ENCODE measurements around the gene ADM2.

ADM2 gene

DNA sequence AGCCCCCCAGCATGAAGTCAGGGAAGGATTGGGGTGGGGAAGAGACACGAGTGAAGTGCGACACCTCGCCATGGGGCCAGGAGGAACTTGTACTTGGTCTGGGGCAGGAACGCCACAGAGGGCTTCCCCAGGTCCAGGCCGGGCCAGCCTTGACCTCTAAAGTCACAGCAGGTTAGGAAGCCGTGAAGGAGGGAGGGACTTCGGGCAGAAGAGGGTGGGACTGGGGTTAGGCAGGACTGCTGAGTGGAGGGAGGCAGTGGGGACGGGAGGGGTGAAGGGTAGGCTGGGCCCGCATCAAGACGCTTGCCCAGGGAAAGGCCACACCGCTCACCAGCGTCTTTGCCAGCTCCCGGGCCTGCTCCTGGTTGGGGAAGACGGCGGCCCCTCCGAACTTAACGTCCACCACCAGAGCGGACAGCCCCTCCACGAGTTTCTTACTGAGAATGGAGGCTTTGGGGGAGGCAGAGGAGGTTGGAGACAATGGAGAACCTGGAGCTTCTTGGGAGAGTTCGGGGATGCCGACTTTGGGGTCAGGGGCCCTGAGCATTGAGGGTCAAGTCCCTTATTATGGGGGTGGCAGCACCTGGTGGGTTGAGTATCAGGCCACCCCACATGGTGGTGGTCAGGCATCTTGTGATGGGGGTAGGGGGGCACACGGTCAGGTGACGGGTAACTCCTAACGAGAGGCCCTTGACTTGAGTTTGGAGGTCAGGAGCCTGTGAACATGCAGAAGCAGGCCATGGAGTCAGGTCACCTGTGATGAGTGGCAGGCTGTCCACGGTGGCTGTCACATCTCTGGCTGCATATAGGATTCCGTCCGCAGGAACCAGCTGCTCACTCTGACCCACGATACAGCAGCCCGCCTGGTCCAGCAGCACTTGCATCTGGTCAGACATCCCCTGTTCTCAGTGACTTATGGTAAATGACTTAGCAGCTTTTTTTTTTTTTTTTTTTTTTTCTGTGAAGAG, 45.8 kb downstream of the ADM2 start:
- peak; percentile 67 to 70 for DNase-seq

DNA sequence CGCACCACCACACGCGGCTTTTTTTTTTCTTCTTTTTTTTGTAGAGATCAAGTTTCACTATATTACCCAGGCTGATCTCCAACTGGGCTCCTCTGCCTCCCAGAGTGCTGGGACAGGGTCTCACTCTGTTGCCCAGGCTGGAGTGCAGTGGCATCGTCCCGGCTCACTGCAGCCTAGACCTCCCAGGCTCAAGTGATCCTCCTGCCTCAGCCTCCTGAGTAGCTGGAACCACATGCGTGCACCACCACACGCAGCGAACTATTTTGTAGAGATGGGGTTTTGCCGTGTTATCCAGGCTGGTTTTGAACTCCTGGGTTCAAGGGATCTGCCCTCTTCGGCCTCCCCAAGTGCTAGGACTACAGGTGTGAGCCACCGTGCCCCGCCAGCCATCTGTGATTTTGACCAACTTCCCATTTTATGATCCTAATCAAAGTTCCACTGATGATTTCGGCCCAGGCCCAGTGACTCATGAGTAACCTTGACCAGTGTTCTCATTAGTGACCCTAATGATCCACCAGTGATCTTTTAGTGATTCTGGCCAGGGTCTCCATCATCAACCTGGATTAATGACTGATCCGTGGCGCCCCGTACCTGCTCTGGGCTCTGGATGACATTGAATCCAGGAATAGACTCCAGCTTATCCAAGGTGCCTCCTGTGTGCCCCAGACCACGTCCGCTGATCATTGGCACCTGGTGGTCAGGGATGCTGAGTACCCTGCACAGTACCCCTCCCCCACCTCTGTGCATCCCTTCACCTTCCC, 46.8 kb downstream of the ADM2 start:
- DNase-seq: no peak

DNA sequence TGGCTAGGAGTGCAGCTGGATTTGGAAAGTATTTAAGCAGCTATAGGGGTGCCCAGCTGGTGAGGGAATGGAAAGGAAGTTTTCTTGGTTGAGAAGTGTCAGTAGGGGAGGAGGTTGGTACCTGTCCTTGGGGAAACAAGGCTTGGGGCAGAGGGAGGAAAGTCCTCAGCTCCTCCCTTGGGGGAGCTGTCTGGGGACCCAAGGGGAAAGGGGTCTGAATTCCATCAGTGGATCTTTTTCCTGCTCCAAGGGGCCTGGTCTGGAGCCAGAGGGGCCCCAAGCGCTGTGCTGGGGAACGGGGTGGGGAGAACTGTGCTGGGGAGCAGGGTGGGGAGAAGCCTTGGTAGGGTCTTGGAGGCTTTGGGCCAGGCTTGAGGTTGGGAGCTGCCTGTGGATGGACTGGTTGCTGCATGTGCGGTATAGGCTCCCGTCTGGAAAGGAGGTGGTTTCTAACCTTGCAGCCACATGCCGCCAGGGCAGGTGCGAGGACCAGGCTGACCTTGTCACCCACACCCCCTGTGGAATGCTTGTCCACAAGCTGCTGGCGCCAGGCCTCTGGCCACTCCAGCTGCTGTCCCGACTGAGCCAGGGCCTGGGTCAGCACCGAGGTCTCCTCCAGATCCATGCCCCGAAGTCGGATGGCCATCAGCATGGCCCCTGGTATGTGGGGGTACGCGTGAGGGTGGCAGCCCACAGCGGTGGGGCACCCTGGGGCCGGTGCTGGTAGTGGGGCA, 47.5 kb downstream of the ADM2 start:
- no peak for DNase-seq

DNA sequence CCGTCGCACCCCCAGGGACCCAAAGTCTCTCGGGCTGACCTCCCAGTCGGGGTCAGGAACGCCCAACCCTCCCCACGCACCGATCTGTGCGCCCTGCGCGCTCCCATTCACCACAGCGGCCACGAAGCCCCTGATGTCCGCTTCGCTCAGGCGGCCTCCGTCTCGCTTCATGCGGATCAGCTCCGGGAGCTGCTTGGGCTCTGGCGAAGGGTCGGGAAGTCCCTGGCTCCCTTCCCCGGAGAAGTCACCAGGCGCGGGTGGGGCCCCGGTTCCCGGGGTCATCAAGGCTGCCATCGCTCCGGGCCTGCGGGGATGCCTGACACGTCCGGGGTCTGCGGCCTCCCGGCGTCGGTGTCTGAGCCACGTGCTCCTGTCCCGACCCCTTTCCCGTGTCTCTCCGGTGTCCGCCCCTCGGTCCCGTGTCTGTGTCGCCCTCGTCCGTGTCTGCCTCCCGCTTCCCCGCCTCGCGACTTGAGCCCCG, 48.1 kb downstream of the ADM2 start:
- DNase-seq: no peak

DNA sequence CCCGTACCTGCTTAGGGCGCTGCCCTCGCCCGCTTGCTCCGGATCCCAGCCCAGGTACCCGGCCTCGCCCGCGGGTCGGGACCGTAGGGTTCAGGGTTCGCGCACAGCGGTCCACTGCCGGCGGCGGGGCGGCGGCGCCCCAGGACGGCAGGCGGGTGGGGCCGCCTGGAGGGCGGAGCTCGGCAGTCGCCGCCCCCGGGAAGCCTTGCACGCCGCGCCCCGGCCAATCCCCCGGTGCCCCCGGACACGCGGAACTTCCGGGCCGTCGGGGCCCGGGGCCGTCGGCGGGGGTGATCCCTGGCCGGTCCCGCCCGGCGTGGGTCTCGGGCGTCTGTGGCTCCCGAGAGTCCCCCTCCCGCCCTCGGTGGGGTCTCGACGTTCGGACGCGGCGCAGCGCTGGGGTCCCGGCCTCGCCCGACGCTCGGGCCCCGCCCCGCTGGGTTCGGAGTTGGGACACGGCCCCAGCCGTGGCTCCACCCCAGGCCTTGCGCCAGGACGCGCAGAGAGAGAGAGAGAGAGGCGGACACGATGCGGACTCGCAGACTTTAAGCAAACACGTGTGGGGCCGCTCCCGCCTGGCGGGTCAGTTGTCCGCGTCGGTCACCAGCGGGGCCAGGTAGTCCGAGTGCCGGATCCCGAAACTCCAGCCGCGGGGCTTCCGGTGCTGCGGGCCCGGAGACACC, 48.7 kb downstream of the ADM2 start, which contains the start of gene TYMP:
TYMP (minus strand) TSS at position 116 of the 683 bp plus-strand sequence. CDS start 303 bp downstream, outside the sequence.
- peak; percentile 81 to 86 for DNase-seq

DNA sequence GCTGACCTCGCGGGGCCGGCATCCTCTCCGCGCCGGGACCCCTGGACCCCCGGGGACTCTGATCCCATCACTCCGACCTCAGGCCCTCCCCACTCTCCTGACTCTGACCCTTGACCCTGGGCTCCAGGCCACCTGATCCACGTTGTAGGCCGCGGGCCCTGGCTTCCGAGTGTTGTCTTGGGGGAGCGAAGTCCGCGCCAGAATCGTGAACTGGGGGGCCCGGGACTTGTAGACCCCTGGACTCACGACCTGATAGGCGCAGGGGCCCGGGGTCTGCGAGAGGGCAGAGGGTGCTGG, 49.2 kb downstream of the ADM2 start:
- no peak for DNase-seq

DNA sequence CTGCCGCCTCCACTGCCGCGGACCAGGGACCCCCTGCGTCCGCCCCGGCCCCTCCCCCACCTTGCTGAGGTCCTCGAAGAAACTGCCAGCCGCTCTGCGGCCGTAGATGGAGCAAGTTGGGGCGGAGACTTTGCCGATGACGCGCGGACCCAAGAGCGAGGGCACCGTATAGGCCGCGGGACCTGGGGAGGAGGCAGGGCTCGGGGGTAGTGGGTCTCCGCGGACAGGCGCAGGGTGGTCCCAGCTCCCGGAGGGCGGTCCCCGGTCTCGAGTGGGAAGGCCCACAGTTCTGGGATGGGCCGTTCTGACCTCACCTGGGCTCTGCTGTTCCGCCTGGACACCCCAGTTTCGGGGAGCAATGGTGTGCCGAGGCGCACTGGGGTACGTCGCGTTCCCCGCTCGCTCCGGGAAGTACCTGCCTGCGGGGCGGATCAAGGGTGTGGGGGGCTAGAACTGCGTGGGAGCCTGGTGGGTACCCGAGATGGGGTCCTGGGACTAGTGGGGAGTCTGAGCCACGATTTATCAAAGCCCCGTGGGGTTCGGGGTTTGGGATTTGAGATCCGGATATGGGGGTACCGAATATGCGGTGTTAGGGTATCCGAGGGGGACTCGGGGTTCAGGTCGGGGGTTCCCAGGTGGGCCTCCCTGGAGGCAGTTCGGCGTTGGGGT, 49.7 kb downstream of the ADM2 start:
- DNase-seq: peak; percentile 90 to 91

DNA sequence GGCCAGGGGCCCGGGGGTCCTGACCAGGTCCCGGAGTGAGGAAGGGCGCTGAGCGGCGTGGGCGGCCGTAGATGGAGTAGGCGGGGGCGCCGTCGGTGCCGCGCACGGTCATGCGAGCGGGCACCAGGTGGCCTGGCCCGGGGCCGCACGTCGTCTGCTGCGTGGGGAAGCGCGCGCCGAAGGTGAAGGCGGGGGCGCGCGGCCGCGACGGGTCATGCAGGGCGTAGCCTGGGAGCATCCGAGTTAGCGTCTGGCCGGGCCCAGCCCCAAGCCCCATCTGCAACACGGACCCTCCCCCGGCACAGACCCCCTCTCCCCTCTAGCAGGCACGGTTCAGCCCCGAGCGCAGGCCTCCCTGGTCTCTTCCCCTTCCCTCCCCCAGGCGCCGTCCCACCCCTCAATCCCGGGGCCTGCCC, 50.2 kb downstream of the ADM2 start:
- DNase-seq: peak; percentile 85

DNA sequence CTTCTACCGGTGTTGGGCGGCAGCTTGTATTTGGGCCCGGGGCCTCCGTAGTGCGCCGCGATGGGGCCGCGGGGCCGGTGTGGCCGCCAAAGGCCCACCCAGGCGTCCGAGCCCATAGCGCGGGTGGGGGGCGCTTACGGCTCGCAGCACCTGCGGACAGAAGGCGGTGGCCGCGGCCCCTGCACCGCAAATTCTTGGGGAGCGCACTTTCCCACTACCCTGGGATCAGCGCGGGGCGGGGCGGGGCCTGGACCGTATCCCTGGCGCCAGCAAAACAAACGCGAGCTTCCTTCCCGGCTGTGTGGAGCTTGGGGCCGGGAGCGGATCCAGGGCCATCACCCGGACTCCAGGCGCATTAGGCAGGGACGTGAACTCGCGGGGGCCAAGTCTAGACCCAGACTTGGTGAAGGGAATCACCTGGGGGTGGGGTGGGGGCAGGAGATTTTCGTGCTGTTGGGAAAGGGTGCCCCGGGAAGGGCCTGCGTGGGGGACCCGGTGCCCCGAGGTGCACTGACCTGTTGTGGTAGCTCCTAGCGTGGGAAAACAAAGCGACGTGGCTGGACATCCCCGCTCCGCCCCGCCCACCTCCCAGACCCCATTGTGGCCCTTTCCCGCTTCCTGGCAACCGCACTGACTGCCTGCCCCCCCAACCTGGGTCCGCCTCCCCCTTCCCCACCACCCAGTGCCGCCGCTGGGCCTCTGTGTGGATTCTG, 50.8 kb downstream of the ADM2 start:
- peak; percentile 44 to 63 for DNase-seq

DNA sequence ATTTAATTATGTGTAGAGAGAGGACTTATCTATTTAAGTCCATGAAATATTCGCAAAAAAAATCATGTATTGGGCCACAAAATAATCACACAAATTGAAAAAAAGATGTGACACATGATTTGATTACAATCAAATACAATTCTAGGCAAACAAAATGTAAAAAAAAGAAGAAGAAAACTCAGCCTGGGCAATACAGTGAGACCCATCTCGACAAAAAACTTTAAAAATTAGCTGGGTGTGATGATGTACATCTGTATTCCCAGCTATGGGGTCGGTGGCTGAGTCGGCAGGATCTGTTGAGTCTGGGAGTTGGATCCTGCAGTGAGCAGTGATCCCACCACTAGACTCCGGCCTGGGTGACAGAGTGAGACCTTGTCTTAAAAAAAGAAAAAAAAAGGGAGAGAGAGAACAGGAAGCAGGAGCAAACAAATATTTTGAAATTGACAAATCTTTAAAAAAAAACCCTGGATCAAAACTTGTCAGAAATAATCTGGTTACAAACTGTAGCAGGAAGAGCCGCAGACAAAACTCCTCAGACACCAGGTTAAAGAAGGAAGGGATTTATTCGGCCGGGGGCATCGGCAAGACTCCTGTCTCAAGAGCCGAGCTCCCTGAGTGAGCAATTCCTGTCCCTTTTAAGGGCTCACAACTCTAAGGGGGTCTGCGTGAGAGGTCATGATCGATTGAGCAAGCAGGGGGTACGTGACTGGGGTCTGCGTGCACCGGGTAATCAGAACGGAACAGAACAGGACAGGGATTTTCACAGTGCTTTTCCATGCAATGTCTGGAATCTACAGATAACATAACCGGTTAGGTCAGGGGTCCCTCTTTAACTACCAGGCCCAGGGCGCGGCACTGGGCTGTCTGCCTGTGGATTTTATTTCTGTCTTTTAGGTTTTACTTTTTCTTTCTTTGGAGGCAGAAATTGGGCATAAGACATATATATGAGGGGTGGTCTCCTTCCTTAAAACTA, 51.8 kb downstream of the ADM2 start:
- DNase-seq: no peak

DNA sequence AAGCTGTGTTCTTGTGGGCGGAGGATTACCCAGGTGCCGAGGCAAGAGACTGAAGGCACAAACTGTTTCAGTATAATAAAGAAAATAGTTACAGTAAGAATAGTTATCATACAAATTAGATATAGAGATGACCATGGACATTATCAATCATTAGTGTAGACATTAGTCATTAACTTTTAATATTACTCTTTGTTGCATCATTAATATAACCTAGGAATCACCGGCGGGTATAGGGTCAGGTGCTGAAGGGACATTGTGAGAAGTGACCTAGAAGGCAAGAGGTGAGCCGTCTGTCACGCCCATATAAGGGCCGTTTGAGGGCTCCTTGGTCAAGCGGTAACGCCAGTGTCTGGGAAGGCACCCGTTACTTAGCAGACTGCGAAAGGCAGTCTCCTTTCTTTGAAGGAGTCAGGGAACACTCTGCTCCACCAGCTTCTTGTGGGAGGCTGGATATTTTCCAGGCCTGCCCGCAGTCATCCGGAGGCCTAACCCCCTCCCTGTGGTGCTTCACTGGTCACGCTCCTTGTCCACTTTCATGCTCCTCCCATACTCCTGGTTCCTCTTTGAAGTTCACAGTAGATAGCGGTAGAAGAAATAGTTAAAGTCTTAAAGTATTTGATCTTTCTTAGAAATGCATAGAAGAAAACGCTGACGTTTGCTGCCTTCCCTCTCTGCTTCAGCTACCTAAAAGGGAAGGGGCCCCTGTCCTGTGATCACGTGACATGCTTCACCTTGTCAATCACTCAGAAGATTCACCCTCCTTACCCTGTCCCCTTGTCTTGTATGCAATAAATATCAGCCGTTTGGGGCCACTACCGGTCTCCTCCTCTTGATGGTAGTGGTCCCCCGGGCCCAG, 52.7 kb downstream of the ADM2 start:
- peak; percentile 68 to 69 for DNase-seq

DNA sequence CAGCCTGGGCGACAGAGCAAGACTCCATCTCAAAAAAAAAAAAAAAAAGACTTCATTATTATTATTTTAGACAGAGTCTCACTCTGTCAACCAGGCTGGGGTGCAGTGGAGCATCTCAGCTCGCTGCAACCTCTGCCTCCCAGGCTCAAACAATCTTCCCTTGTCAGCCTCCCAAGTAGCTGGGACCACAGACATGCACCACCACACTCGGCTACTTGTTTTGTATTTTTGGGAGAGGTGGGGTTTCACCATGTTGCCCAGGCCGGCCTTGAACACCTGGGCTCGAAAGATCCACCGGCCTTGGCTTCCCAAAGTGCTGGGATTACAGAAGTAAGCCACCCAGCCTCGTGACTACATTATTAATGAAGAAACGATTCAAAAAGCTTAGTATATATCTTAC, 53.8 kb downstream of the ADM2 start:
- no peak for DNase-seq

Data from CD4-positive, alpha-beta T cell treated with Interferon alpha-2 for 1 hour (primary cell).